H54 (cell line): ENCODE measurements around the gene OPN5.
"Not testable (repeated sequence)": the region's sequence is repeated elsewhere in the genome, so short reads cannot be mapped to it uniquely, and the experiment has no call there.

Source experiments
- DNase-seq: peaks from one replicate; pipeline ENCODE4 v3.0.0; 2011; ENCODE audit warnings: low spot score, mixed read lengths; ENCODE audit not compliant: insufficient read length
- FAIRE-seq: peaks from 3 replicates; lab custom pipeline; 2011; peaks lifted over from hg19 to GRCh38; lab: Jason Lieb, UNC
- POLR2A ChIP-seq: IDR thresholded peaks from 2 replicates; pipeline ENCODE4 v1.6.1; 2011; ENCODE audit warnings: low read depth, mild to moderate bottlenecking, low read length

The OPN5 gene, protein sequence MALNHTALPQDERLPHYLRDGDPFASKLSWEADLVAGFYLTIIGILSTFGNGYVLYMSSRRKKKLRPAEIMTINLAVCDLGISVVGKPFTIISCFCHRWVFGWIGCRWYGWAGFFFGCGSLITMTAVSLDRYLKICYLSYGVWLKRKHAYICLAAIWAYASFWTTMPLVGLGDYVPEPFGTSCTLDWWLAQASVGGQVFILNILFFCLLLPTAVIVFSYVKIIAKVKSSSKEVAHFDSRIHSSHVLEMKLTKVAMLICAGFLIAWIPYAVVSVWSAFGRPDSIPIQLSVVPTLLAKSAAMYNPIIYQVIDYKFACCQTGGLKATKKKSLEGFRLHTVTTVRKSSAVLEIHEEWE

DNA sequence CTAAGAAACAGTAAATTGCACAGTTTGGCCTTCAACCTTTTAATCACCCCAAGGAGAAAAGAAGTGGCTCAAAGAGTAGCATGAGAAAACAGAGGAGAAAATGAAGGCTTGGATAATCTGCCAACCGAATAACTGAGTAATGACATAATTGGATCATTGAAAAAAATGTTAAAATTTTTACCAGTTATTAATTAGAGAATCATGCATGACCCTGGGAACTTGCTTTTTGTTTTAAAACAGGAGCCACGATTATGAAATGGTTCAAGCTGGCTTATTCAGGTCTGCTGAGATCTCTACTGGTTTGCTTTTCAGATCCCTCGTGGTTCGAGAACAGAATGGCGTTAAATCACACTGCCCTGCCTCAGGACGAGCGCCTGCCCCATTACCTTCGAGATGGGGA lies at the start of gene OPN5:
Gene OPN5, plus strand, starts transcription at position 301 of the 400 bp plus-strand sequence. Its CDS starts 35 bp downstream, at position 336.
- DNase-seq: no peak
- no peak for TF ChIP-seq POLR2A
- no peak for FAIRE-seq

- DNase-seq (no peak), FAIRE-seq (no peak)
- TF ChIP-seq POLR2A: no peak
Measured at GRCh38 chr6:47733879-47734558, 47.8 kb upstream of the OPN5 start.

- FAIRE-seq (no peak), DNase-seq (no peak)
- no peak for TF ChIP-seq POLR2A
Measured at GRCh38 chr6:47734831-47735481, 46.9 kb upstream of the OPN5 start.

DNA sequence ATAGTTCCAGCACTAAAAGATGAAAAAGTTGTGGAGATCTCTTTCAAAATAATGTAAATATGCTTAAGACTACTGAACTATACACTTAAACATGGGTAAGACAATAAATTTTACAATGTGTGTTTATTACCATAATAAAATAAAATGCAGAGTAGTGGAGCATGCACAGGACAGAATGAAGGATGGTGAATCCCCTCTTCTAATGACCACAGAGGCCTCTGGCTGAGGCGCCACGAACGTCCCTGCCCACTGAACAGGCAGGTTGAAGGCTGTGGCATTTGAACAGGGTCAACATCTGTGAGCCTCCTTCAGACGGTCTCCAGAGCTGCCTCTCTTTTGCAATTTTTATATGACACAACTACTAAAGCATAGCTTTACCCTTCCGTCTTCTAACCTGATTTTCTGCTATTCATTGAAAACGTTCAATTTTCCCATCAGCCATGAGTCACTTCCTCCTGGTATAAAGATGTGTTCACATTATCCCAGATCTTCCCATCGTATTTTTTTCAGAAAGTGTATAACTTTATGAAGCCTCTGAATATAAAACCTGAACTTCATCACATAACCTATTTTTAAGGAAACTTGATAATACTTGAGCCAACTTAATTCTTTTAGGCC lies 45.6 kb upstream of the OPN5 start:
- no peak for TF ChIP-seq POLR2A
- DNase-seq: no peak
- no peak for FAIRE-seq

- FAIRE-seq (no peak), DNase-seq (no peak)
- TF ChIP-seq POLR2A: no peak
Measured at GRCh38 chr6:47737406-47737805, 44.4 kb upstream of the OPN5 start.

GRCh38 chr6:47740714-47741113 lies 41.1 kb upstream of the OPN5 start:
- FAIRE-seq (no peak), DNase-seq (no peak)
- no peak for TF ChIP-seq POLR2A

DNA sequence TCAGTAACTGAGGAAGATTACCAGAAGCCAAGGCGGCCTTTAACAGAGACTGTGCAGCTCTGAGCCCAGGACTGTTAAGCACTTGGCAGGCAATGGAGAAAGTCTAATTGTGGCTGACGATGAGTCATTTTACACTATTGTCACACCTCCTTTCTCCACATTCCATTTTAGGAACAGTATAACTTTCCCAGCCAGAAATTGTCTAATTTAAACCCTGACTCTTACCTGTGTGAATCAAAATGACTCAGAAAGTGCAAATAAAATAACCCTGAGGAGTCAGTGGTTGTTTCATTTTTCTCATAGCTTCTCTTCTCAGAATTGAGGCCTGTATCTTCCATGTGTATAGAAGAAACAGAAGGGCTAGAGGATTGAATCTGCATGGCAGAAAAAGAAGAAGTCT lies 40.0 kb upstream of the OPN5 start:
- DNase-seq (no peak), FAIRE-seq (peak; percentile 23)
- TF ChIP-seq POLR2A: no peak

GRCh38 chr6:47743744-47744143 lies 38.1 kb upstream of the OPN5 start:
- DNase-seq (no peak), FAIRE-seq (peak; percentile 60)
- TF ChIP-seq POLR2A: no peak

DNA sequence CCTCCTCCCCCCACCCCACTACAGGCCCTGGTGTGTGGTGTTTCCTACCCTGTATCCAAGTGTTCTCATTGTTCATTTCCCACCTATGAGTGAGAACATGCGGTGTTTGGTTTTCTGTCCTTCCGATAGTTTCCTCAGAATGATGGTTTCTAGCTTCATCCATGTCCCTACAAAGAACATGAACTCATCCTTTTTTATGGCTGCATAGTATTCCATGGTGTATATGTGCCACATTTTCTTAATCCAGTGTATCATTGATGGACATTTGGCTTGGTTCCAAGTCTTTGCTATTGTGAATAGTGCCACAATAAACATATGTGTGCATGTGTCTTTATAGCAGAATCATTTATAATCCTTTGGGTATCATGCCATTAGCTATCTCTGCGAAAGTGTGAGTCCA lies 36.6 kb upstream of the OPN5 start:
- FAIRE-seq, DNase-seq: not testable (repeated sequence)

DNA sequence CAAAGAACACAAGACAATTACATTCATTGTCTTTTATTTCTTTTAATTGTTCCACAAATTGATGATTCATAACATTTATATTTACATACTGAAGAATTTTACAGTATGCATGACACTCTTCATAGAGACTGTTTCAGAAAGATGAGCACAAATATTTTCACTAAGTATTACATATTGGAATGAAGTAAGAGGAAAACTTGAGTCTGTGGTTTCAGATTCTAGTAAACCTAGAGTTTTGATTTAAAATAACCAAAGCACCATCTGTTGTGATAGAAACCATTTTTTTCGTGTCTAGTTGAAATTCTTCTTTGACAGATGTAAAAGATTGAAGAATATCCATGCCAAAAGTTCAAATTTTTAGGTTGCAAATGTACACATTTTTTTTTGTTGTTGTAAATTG lies 32.1 kb upstream of the OPN5 start:
- no peak for TF ChIP-seq POLR2A
- DNase-seq (no peak), FAIRE-seq (no peak)

DNA sequence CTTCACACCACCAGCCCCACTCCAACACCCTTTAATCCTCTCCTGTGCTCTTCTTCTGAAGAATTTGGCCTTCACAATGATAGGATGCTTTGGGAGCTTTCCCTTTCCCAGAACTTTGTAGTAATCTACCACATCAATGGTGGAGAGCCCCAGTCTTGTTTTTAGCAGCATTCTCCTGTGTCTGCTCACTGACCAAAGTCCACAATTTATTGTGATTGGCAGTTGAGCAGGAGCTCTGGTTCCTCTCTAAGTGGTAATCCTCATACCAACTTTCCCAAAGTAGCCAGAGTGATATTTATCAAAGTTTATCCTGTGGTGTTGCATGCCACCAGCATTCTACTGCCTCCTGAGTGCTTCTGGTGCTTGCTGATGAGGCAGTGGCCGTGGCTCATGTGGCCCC lies 29.0 kb upstream of the OPN5 start:
- no peak for DNase-seq
- TF ChIP-seq POLR2A: no peak
- FAIRE-seq: no peak

DNA sequence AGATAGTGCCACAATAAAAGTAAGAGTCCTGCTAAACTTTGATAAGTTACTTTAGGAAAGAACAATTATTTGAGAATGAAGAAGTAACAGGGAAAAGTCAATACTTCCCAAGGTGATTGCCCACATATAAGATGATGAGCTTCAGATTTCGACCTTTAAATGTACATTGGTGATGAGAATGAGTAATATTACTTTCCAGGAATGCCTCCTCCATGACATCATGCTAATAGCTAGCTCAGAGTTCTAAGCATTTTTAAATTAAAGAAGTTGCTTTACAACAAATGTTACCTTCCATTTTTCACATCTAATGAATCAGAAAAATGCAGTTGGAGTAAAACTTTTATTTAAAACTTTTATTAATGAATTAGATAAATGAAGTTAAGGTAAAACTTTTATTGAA lies 22.5 kb upstream of the OPN5 start:
- no peak for TF ChIP-seq POLR2A
- no peak for FAIRE-seq

GRCh38 chr6:47762502-47762901 lies 19.3 kb upstream of the OPN5 start:
- no peak for FAIRE-seq
- no peak for DNase-seq
- TF ChIP-seq POLR2A: no peak

More for the DNA sequence above, 22.5 kb upstream of the OPN5 start:
- DNase-seq: no peak

- FAIRE-seq: no peak
- TF ChIP-seq POLR2A: no peak
- no peak for DNase-seq
Measured at GRCh38 chr6:47766445-47766844, 15.4 kb upstream of the OPN5 start.
